ENCODE data around the gene ZRANB3.
"Not testable (repeated sequence)": the region's sequence is repeated elsewhere in the genome, so short reads cannot be mapped to it uniquely, and the experiment has no call there.

The ZRANB3 gene

GRCh38 chr2:135485441-135485840 lies 45.6 kb downstream of the ZRANB3 start:
- DNase-seq, result no peak

DNA sequence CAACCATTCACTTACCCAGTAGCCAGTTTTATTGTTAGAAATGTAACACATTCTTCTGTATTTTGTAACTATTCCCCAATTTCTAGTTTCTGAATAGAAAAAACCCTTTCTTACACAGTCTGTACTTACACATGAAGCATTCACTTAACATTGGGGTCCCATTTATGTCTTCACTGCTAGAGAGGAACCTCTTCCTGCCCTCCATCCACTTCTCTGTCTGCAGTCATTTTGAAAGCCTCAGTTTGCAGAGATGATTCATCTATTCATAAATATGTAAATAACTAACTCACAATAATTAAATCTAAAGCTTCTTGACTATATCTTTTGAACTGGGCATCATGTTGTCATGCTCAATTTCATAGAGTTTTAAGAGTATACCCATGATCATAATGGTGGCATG lies 55.9 kb downstream of the ZRANB3 start:
- no peak for DNase-seq

DNA sequence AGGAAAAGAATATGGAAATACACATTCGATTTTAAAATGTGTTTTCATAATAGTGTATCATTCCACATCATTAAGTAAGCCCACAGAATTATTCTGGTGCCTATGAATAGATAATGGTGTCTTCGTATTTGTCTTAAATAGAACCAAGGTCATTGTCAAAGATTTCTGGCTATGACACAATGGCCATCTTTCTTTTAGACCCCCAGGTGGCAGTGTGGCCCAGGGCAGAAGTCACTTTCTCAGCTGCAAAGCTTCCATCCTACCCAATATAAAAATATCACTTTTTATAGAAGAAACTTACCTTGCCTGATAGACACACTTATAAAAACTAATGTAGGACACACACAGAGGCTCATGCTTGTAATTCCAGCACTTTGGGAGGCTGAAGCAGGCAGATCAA lies 57.5 kb downstream of the ZRANB3 start:
- DNase-seq, result peak; percentile 27

DNA sequence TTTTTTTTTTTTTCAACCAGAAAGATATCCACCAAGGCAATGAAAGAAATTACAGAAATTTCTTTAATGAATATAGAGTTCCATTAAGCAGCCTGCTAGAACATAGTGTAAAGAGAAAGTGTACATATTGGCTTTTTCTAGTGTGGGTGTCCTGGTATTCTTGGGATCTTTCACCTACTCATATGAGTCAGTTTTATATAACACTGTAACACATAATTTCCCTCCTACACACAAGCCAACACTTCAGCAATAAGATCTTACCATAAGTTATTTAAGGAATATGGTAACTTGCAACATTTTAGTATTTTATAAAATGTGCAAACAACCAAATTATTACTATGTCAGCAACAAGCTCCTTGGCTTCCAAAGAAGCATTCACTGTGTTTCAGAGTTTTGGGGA lies 59.9 kb downstream of the ZRANB3 start:
- no peak for DNase-seq

GRCh38 chr2:135457279-135457678 lies 73.7 kb downstream of the ZRANB3 start:
- DNase-seq, result no peak

DNA sequence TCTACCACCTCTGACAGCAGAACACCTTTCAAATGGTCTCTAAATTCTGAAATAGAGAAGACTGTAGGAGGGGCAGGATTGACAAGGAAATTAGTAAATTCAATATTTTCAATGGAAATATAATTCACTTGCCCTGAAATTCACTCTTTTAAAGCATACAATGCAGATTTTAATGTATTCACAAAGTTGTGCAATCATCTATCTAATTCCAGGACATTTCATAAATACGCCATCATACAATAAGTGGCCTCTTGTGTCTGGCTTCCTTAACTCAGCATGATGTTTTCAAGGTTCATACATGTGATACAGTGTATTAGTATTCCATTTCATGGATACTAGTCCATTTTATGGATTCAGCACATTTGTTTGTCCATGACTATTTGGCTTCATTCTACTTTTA lies 74.2 kb downstream of the ZRANB3 start:
- DNase-seq, result no peak

- no peak for DNase-seq
These were observed 74.6 kb downstream of the ZRANB3 start for GRCh38 chr2:135456431-135456830.

GRCh38 chr2:135454608-135455007 lies 76.4 kb downstream of the ZRANB3 start:
- DNase-seq, result no peak

GRCh38 chr2:135453027-135453426 lies 78.0 kb downstream of the ZRANB3 start:
- not testable (repeated sequence) for DNase-seq

DNA sequence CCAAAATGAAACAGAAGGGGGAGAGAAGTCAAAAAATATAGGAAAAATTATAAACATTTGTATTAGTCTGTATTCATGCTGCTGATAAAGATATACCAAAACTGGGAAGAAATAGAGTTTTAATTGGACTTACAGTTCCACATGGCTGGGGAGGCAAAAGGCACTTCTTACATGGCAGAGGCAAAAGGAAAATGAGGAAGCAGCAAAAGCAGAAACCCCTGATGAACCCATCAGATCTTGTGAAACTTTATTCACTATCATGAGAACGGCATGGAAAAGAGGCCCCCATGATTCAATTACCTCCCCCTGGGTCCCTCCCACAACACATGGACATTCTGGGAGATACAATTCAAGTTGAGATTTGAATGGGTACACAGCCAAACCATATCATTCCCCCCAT lies 79.1 kb downstream of the ZRANB3 start:
- no peak for DNase-seq

DNA sequence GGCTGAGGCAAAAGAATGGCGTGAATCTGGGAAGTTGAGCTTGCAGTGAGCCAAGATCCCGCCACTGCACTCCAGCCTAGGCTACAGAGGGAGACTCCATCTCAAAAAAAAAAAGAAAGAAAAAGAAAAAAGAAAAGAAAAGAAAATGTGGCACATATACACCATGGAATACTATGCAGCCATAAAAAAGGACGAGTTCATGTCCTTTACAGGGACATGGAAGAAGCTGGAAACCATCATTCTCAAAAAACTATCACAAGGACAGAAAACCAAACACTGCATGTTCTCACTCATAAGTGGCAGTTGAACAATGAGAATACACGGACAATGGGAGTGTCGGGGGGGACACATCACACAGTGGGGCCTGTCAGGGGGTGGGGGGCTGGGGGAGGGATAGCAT lies 88.0 kb downstream of the ZRANB3 start:
- not testable (repeated sequence) for DNase-seq

DNA sequence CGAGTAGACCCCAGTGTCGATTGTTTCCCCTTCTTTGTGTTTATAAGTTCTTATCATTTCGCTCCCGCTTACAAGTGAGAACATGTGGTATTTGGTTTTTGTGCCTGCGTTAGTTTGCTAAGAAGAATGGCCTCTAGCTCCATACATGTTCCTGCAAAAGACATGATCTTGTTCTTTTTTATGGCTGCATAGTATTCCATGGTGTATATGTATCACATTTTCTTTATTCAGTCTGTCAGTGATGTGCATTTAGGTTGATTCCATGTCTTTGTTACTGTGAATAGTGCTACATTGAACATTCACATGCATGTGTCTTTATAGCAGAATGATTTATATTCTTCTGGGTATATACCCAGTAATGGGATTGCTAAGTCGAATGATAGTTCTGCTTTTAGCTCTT lies 95.9 kb downstream of the ZRANB3 start:
- DNase-seq, result not testable (repeated sequence)

DNA sequence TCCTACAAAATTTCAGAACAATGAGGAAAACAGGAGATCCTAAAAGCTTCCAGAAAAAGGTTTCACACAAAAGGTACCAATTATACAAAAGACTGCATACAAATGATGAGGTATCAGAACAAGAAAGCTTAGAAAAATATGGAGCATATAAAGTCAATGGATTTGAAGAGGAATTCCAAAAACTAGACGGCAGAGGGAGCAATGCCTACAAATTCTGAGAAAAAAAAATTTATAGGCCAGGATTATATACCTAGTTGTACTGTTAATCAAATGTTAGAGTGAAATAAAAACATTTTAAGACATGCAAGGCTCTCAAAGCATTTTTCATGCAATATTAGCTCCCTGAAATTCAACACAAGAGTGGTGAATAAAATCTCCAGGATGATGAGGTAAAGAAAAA lies 106.2 kb downstream of the ZRANB3 start:
- no peak for DNase-seq

DNA sequence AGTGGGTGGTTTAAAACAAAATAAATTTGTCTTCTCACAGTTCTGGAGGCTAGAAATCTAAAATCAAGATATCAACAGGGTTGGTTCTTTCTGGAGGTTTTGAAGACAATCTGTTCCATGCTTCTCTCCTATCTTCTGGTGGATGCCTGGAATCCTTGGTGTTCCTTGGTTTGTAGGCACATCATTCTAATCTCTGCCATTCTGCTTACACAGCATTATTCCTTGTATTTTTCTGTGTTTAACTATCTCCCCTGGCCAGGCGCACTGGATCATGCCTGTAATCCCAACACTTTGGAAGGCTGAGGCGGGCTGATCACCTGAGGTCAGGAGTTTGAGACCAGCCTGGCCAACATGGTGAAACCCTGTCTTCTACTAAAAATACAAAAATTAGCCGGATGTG lies 108.1 kb downstream of the ZRANB3 start:
- DNase-seq, result no peak

- DNase-seq, result no peak
These were observed 119.4 kb downstream of the ZRANB3 start for GRCh38 chr2:135411646-135412045.

- DNase-seq, result no peak
These were observed 121.6 kb downstream of the ZRANB3 start for GRCh38 chr2:135409436-135409835.

DNA sequence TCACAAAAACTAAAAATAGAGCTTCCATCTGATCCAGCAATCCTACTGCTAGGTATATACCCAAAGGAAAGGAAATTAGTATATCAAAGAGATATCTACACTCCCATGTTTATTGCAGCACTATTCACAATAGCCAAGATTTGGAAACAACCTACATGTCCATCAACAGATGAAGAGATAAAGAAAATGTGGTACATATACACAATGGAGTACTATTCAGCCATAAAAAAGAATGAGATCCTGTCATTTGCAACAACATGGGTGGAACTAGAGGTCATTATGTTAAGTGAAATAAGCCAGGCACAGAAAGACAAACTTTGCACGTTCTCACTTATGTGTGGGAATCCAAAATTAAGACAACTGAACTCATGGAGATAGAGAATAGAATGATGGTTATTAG lies 134.8 kb downstream of the ZRANB3 start:
- not testable (repeated sequence) for DNase-seq

DNA sequence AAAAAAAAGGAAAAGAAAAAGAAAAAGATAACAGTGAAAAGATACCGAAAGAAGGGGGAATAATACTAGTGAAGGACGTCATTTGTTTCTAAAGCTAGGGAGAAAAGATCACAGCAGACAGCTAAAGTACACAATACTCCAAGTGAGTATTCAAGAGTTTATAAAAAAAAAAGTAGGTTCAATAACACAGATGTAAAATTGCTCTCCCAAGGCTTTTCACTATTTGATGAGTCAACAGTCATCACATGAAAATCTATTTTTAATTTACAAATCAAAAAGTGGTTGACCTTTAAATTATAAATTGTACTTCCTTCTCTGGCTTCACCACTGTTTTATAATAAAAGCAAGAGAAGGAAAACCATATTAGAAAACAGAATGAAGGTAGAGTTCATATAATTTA lies 144.0 kb downstream of the ZRANB3 start:
- no peak for DNase-seq

GRCh38 chr2:135378591-135378990 lies 152.4 kb downstream of the ZRANB3 start:
- no peak for DNase-seq

- no peak for DNase-seq
These were observed 157.3 kb downstream of the ZRANB3 start for GRCh38 chr2:135373702-135374101.

GRCh38 chr2:135349941-135350340 lies 181.1 kb downstream of the ZRANB3 start:
- no peak for DNase-seq

DNA sequence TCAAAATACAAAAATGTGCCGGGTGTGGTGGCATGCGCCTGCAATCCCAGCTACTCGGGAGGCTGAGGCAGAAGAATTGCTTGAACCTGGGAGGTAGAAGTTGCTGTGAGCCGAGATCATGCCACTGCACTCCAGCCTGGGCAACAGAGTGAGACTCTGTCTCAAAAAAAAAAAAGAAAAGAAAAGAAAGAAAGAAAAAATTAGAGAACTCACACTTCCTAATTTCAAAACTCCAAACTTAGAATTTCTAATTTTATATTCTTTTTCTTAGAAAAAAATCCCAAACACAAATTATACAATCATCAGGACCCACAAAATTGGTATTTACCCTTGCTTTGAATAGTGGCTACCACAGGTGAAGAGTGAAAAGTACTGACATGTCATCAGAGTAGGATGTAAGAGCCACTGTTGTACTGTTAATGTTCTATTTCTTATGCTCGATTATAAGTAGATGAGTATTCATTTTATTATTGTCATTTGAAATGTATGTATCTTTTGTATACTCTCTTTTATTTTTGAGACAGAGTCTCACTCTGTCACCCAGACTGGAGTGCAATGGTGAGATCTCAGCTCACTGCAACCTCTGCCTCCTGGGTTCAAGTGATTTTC lies 182.8 kb downstream of the ZRANB3 start:
- DNase-seq, result not testable (repeated sequence)

- DNase-seq, result no peak
These were observed 193.9 kb downstream of the ZRANB3 start for GRCh38 chr2:135337071-135337470.

- no peak for DNase-seq
These were observed 195.8 kb downstream of the ZRANB3 start for GRCh38 chr2:135335256-135335655.

GRCh38 chr2:135327146-135327545 lies 203.9 kb downstream of the ZRANB3 start:
- no peak for DNase-seq

Data from CD4-positive, alpha-beta T cell treated with Interleukin-12 subunit alpha and Interleukin-12 subunit beta, for 1 hour (primary cell).